ENCODE measurements around the gene GPC3. TPM values are rescaled to one million over a fixed set of nuclear protein-coding genes. Genes with fewer than 3 reads are reported as not detected.

GPC3 gene
- total RNA-seq, 1 donor from 2014 or later = 1,039 TPM

GRCh38 chrX:133926099-133926498 lies 59.3 kb downstream of the GPC3 start:
- Histone ChIP-seq H3K4me1 (peaks cover 18% of the 10 kb centered on the region), H3K27me3 (no peaks in the 10 kb centered on the region), H3K79me2 (ENCODE audit: low read depth) (peaks cover 72% of the 10 kb centered on the region), H3K9me3 (ENCODE audit: low read depth) (no peaks in the 10 kb centered on the region), H3K27ac (no peak overlapping the region), H2AFZ (replicated peaks) (no peak overlapping the region), H3K9ac (no peak overlapping the region), H3K4me2 (peak overlapping the region; percentile 5), H3K4me3 (no peak overlapping the region), H4K20me1 (ENCODE audit: low read depth) (peaks cover 50% of the 10 kb centered on the region), H3K36me3 (peaks cover 15% of the 10 kb centered on the region), H3F3A (ENCODE audit: low read depth) (peaks cover 30% of the 10 kb centered on the region)
- peaks cover 6% of the 10 kb centered on the region for H3K36me3 Mint-ChIP-seq
- no peak overlapping the region for H3K4me3 Mint-ChIP-seq
- no peak for TF ChIP-seq CTCF (IDR thresholded peaks at IDR 0.05)
- no peak for TF ChIP-seq EZH2phosphoT487 (IDR thresholded peaks at IDR 0.05)
- no peak for TF ChIP-seq EZH2 (IDR thresholded peaks at IDR 0.05)
- H3K4me1 Mint-ChIP-seq = peaks cover 27% of the 10 kb centered on the region
- H3K27me3 Mint-ChIP-seq (ENCODE audit: insufficient read depth, low read depth) = no peaks in the 10 kb centered on the region
- DNase-seq (ENCODE audit: low spot score) = no peak
- H3K9me3 Mint-ChIP-seq = peaks cover 5% of the 10 kb centered on the region
- H3K27ac Mint-ChIP-seq = no peak overlapping the region

- no peak overlapping the region for H3K4me3 Mint-ChIP-seq
- TF ChIP-seq EZH2 (IDR thresholded peaks at IDR 0.05) (no peak), CTCF (IDR thresholded peaks at IDR 0.05) (no peak), EZH2phosphoT487 (IDR thresholded peaks at IDR 0.05) (no peak)
- peaks cover 37% of the 10 kb centered on the region for H3K4me1 Mint-ChIP-seq
Measured at GRCh38 chrX:133924548-133924947, 60.8 kb downstream of the GPC3 start.

GRCh38 chrX:133923548-133923947 lies 61.8 kb downstream of the GPC3 start:
- H4K20me1 ChIP-seq (ENCODE audit: low read depth) = peaks cover 54% of the 10 kb centered on the region
- no peaks in the 10 kb centered on the region for H3K27me3 ChIP-seq
- no peak overlapping the region for H3K27ac ChIP-seq
- Mint-ChIP-seq H3K36me3 (no peaks in the 10 kb centered on the region), H3K27ac (no peak overlapping the region), H3K27me3 (ENCODE audit: insufficient read depth, low read depth) (no peaks in the 10 kb centered on the region), H3K9me3 (peaks cover 2% of the 10 kb centered on the region), H3K4me1 (peaks cover 37% of the 10 kb centered on the region), H3K4me3 (no peak overlapping the region)
- no peak overlapping the region for H3K4me3 ChIP-seq
- peaks cover 73% of the 10 kb centered on the region for H3K79me2 ChIP-seq (ENCODE audit: low read depth)
- peaks cover 5% of the 10 kb centered on the region for H3K36me3 ChIP-seq
- peaks cover 34% of the 10 kb centered on the region for H3F3A ChIP-seq (ENCODE audit: low read depth)
- DNase-seq (ENCODE audit: low spot score) = no peak
- no peak overlapping the region for H3K9ac ChIP-seq
- H3K4me1 ChIP-seq = peaks cover 21% of the 10 kb centered on the region
- H2AFZ ChIP-seq (replicated peaks) = no peak overlapping the region
- peak overlapping the region; percentile 10 for H3K4me2 ChIP-seq
- TF ChIP-seq CTCF (IDR thresholded peaks at IDR 0.05) (no peak), EZH2 (IDR thresholded peaks at IDR 0.05) (no peak), EZH2phosphoT487 (IDR thresholded peaks at IDR 0.05) (no peak)
- H3K9me3 ChIP-seq (ENCODE audit: low read depth) = no peaks in the 10 kb centered on the region

More at GRCh38 chrX:133924548-133924947, 60.8 kb downstream of the GPC3 start:
- Histone ChIP-seq H3K4me1 (peaks cover 21% of the 10 kb centered on the region), H3K36me3 (peaks cover 14% of the 10 kb centered on the region), H3K9ac (no peak overlapping the region), H3K79me2 (ENCODE audit: low read depth) (peaks cover 72% of the 10 kb centered on the region), H3K27ac (no peak overlapping the region), H3F3A (ENCODE audit: low read depth) (peaks cover 30% of the 10 kb centered on the region), H3K4me2 (no peak overlapping the region), H2AFZ (replicated peaks) (no peak overlapping the region), H3K27me3 (no peaks in the 10 kb centered on the region), H3K9me3 (ENCODE audit: low read depth) (no peaks in the 10 kb centered on the region), H3K4me3 (no peak overlapping the region), H4K20me1 (ENCODE audit: low read depth) (peaks cover 54% of the 10 kb centered on the region)
- Mint-ChIP-seq H3K9me3 (peaks cover 2% of the 10 kb centered on the region), H3K36me3 (peaks cover 6% of the 10 kb centered on the region), H3K27me3 (ENCODE audit: insufficient read depth, low read depth) (no peaks in the 10 kb centered on the region), H3K27ac (no peak overlapping the region)
- no peak for DNase-seq (ENCODE audit: low spot score)
